Hippocampal formation (tissue), 2 donors: ENCODE measurements around the gene MRTFB.

Experiments
- DNase-seq, 2 donors: peaks; one replicate each; lab custom pipeline; 2025; lab: John Stamatoyannopoulos, UW

Gene MRTFB

DNA sequence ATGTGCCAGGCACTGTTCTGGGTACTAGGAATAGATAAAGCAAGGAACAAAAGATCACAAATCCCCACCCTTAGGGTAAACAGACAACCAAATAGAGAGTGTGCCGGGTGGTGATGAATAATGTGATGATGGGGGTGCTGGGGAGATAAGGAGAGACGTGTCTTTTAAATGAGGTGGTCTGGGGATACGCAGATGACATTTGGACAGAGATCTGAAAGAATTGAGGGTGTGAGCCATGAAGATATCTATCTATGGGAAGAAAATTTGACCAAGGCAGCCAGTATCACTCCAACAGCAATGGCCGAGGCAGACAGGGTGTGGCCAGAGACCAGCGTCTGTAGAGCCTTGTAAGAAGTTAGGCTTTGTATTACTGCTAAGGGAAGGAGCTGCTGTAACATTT lies 165.3 kb downstream of the MRTFB start:
- no peak for DNase-seq

DNA sequence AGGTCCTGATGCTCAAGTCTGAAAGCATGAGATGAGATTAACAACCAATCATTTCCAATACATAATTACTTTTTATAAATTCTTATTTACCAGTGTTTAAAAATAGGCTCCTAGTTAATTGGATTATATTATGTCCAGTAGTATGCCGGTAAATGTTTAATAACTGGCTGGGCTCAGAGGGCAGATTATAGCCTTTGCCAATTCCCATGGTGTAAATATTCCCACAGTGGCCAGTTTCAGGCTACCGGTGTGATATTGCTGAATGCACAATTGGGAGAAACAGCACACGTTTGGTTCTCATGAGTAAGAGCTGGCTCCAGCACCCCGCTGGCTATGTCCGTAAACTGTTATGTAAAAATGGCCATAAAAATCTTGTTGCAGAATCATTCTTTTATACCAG lies 167.6 kb downstream of the MRTFB start:
- no peak for DNase-seq

- DNase-seq: no peak
Measured at GRCh38 chr16:14239791-14240190, 168.7 kb downstream of the MRTFB start.

DNA sequence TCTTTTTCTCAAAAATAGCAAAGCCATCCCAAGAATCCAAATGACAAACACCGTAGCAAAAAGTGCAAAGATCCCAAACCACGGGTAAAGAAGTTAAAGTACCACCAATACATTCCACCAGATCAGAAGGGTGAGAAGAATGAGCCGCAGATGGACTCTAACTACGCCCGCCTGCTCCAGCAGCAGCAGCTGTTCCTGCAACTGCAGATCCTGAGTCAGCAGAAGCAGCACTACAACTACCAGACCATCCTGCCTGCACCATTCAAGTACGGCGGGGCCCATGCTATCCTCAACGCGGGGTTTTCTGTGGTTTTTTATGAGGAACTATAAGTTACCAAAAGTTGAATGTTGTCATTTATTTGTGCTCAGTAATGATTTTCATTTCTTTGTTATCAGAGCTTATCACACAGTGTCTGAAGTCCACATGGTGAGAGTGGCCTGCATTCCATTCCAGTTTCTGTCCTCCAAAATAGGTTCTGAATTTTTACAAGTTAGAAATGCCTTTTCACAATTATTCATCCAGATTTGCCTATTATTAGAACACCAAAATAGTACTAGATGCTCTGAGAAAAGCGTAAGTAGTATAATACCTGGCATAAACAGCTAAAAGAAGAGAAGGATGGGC lies 169.2 kb downstream of the MRTFB start:
- DNase-seq: no peak

- no peak for DNase-seq
Measured at GRCh38 chr16:14240964-14241363, 169.8 kb downstream of the MRTFB start.

DNA sequence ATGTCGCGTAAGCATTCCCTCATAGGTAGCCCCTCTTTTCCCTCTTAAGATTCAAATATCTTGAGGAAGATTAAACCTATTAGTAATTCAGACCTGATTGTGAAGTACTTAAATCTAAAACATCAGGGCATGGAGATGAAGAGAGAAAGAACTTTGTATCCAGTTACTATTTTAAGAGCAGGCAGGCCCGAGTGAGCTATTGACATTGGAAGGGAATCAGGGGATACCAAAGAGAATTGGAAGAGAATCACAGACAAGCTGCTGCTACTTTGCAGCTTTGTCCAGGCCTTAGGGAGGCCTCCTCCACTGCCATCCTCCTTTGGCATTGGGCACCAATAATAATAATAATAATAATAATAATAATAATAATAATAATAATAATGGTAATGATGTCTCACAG lies 170.5 kb downstream of the MRTFB start:
- DNase-seq: no peak

- no peak for DNase-seq
Measured at GRCh38 chr16:14242769-14243168, 171.7 kb downstream of the MRTFB start.

- DNase-seq: no peak
Measured at GRCh38 chr16:14244196-14245010, 173.3 kb downstream of the MRTFB start.

GRCh38 chr16:14248791-14249190 lies 177.7 kb downstream of the MRTFB start:
- DNase-seq: no peak

DNA sequence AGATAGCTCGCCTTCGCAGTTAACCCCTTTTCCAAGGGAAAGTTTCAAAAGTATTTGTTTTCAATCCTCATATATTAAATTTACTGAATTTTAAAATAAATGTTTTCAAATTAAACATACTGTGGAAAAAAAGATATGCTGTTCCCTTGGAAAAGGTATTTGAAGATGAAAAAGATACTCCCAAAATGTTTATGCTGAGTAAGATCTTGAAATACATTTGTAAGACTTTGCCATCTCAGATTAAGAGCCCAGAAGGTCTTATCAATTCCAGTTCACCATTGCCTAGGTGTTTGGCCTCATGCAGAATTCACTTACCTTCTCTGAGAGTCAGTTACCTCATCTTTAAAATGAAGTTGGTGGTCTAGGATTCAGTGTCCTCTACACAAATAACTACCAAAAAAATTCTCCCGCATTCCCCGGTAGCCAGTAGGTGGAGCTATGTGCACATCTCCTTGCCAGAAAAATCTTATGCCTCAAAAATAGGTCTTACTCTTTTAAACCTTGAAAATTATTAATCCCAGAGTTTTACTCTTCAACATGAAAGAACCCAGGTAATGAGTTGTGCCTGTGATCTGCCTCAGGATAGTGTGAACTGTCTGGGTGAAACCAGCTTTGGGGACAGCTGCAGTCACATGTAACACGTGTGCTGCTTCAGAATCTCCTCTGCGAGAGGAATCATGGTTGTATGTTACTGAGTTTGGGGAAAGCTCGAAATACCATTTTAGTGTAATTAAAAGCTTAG lies 178.3 kb downstream of the MRTFB start:
- peak; percentile 24 to 30 for DNase-seq

DNA sequence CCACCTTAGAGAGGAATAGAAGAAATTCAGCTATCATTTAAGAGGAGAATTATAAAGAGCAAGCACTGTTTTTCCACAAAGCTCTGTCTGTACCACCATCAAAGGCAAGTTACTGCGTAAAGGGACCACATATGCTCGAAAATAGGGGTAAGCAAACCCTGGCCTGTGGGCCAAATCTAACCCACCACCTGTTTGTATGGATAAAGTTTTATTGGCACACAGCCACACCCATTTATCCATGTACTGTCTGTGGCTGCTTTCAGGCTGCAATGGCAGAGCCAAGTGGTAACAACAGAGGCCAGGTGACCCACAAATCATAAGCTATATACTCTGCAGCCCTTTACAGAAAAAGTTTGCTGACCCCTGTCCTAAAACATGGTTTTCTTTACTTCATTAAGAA lies 180.3 kb downstream of the MRTFB start:
- DNase-seq: no peak

- no peak for DNase-seq
Measured at GRCh38 chr16:14252860-14253259, 181.7 kb downstream of the MRTFB start.

- peak in 1 of 2 donors; percentile 8 for DNase-seq
Measured at GRCh38 chr16:14263011-14263410, 191.9 kb downstream of the MRTFB start.

GRCh38 chr16:14263769-14264168 lies 192.7 kb downstream of the MRTFB start:
- no peak for DNase-seq

- no peak for DNase-seq
Measured at GRCh38 chr16:14264327-14264943, 193.3 kb downstream of the MRTFB start.

- no peak for DNase-seq
Measured at GRCh38 chr16:14268073-14268472, 197.0 kb downstream of the MRTFB start.

DNA sequence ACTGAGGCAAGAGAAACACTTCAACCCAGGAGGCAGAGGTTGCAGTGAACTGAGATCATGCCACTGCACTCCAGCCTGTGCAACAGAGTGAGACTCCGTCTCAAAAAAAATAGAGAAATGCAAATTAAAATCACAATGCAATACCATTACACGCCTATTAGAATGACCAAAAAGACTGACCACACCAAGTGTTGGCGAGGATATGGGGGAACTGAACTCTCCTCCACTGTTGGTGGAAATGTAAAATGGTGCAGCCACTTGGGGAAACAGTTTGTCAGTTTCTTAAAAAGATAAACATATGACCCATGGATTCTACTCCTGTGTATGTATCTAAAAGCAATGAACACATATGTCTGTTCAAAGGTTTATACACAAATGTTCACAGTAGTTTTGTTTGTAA lies 204.8 kb downstream of the MRTFB start:
- no peak for DNase-seq

GRCh38 chr16:14278749-14279148 lies 207.6 kb downstream of the MRTFB start:
- no peak for DNase-seq

GRCh38 chr16:14280541-14280940 lies 209.4 kb downstream of the MRTFB start:
- DNase-seq: no peak

GRCh38 chr16:14283786-14284185 lies 212.7 kb downstream of the MRTFB start:
- no peak for DNase-seq

DNA sequence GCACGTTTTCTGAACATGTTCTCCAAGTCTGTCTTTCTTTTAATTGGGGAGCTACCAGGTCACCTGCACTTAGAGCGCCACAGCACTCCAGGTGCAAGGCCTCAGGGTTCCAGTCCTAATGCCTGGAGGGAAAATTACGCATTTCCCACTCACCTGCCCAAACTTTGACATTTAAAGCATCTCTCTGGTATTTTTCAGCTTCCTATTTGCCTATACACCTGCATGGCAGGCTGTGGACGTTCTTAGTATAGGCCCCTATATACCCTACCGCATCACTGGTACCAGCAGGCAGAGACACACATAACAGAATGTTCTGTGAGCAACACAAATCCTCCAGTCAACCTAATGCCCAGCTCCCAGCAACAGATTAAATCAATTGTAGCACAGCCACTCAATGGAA lies 213.3 kb downstream of the MRTFB start:
- DNase-seq: no peak

GRCh38 chr16:14284930-14285512 lies 213.9 kb downstream of the MRTFB start:
- no peak for DNase-seq
